Pancreas (tissue), 10 donors: Measurements from ENCODE around the gene TXN. TPM values are rescaled to one million over a fixed set of nuclear protein-coding genes. Genes with fewer than 3 reads are reported as not detected.
A peak's percentile ranks its signal among the peaks of the same experiment; 100 is the strongest.

Experiments used
- ATAC-seq, 4 donors: fragments of 200-7000 bp; cut with Tn5 transposase; one replicate each; pipeline versions ENCODE4 v1.8.0 to v1.9.1; 2020; ENCODE audit warnings: mild to moderate bottlenecking in 4 of 4, moderate library complexity in 4 of 4
- DNase-seq, 6 donors: peaks; one replicate each; pipeline ENCODE4 v3.0.0-alpha.2; 2020
- FAIRE-seq: peaks from 2 replicates; lab custom pipeline; 2012; peaks lifted over from hg19 to GRCh38; lab: Jason Lieb, UNC
- H3K27ac ChIP-seq, 4 donors: fragments of 200-600 bp; sonication (generic); 1 replicate in 3 of 4; 2 replicates in 1 of 4; pipeline versions ENCODE4 v1.5.0 to v1.8.0; 2020
- H3K27me3 ChIP-seq, 4 donors: fragments of 200-600 bp; one replicate each; pipeline ENCODE4 v1.8.0; 2021
- H3K36me3 ChIP-seq, 3 donors: fragments of 200-600 bp; sonication (generic) in 1 of 3; one replicate each; pipeline versions ENCODE4 v1.5.0 to v1.8.0; 2020 to 2021
- H3K4me1 ChIP-seq, 3 donors: fragments of 200-600 bp; one replicate each; pipeline ENCODE4 v1.8.0; 2021
- H3K4me3 ChIP-seq, 4 donors: fragments of 200-600 bp; sonication (generic) in 2 of 4; one replicate each; pipeline versions ENCODE4 v1.5.0 to v1.8.0; 2020 to 2021
- H3K9me3 ChIP-seq, 4 donors: fragments of 200-600 bp; one replicate each; pipeline ENCODE4 v1.8.0; 2021
- CTCF ChIP-seq, 4 donors: fragments of 200-600 bp; sonication (generic) in 3 of 4; IDR thresholded peaks; one replicate each; pipeline versions ENCODE4 v1.5.0 to v1.8.0; 2021; ENCODE audit warnings: antibody characterized with exemption in 4 of 4
- WGBS, 2 donors: extraction: QIAGEN DNeasy Blood & Tissue Kit; methylation state at CpG; one replicate each; pipeline ENCODE4 v1.1.7; 2013; 5-methylcytosine and 5-hydroxymethylcytosine counted together
- intact Hi-C, 3 donors: fragments of 100-400 bp; cut with DNase I; formaldehyde crosslinking; loops; one replicate each; pipeline versions ENCODE4 v1.11.1 to v1.14.2; 2022
- polyA plus RNA-seq, 2 donors: library from polyadenylated mRNA; stranded (reverse); fragments of 200-250 nt; gene quantifications; one replicate each; pipeline ENCODE4 v1.2.3, GENCODE V29; 2013
- total RNA-seq, 6 donors: library from RNA; stranded (reverse); fragmentation: NEBNext Ultra II Directional in 4 of 6; extraction: Animal tissue kit (Norgen Biotek cat#: 25700) in 4 of 6; gene quantifications; one replicate each; pipeline versions ENCODE4 v1.2.1 to v1.2.4, GENCODE V29; 2021 to 2023
- donor health status: healthy with polysubstance abuse.
- donor health status: DM: no; HTN: no; CAD: no; lungs with moderate emphysema.
- donor health status: DM: no; HTN: no; CAD: no.
- donor health status: control.
- donor health status: control.
- donor health status: Bipolar disorder and iron deficiency.
- donor health status: DM: yes; HTN: yes; CAD: no.
- donor health status: DM: no; HTN: no; CAD: no.
- donor health status: DM: no; HTN: no; CAD: no.
- donor health status: DM: yes; HTN: yes; CAD: no.

The TXN gene
- total and polyA plus RNA-seq, 8 donors = 44.3 to 99.5 (median 82.8) TPM

GRCh38 chr9:110284211-110284844, 28.0 kb upstream of the TXN start:
- peaks cover 0 to 5% (median 0%) of the 10 kb centered on the region in 3 donors for H3K4me1 ChIP-seq
- H3K9me3 ChIP-seq = no peaks in the 10 kb centered on the region
- H3K27me3 ChIP-seq = no peaks in the 10 kb centered on the region
- H3K27ac ChIP-seq = peak overlapping the region in 1 of 4 donors; percentile 12
- WGBS, 2 donors = 47 to 49% methylated on average over 6 of the region's 6 CpGs
- no peak for DNase-seq
- no peaks in the 10 kb centered on the region for H3K36me3 ChIP-seq
- TF ChIP-seq CTCF (IDR thresholded peaks at IDR 0.05) = no peak
- intact Hi-C loops = no loop called here
- H3K4me3 ChIP-seq = no peak overlapping the region
- ATAC-seq = peak in 3 of 4 donors; percentile 22 to 29 (median 22)
- FAIRE-seq = no peak

GRCh38 chr9:110283751-110284150, 27.4 kb upstream of the TXN start:
- no peak for TF ChIP-seq CTCF (IDR thresholded peaks at IDR 0.05)
- 21 to 29% methylated on average over 1 of the region's 1 CpG for WGBS, 2 donors
- FAIRE-seq = no peak
- no peak overlapping the region for H3K4me3 ChIP-seq
- peak overlapping the region in 2 of 4 donors; percentile 33 to 44 for H3K27ac ChIP-seq
- H3K27me3 ChIP-seq = no peaks in the 10 kb centered on the region
- no peak for DNase-seq
- no peaks in the 10 kb centered on the region for H3K36me3 ChIP-seq
- peak; percentile 64 to 79 (median 73) for ATAC-seq
- H3K9me3 ChIP-seq = no peaks in the 10 kb centered on the region
- H3K4me1 ChIP-seq = peaks cover 0 to 5% (median 0%) of the 10 kb centered on the region in 3 donors
- intact Hi-C loops = no loop called here

GRCh38 chr9:110282739-110283081, 26.4 kb upstream of the TXN start:
- intact Hi-C loops = no loop called here
- FAIRE-seq (no peak), DNase-seq (no peak), ATAC-seq (no peak)
- Histone ChIP-seq H3K4me3 (no peak overlapping the region), H3K4me1 (peaks cover 0 to 5% (median 0%) of the 10 kb centered on the region in 3 donors), H3K27ac (no peak overlapping the region), H3K27me3 (no peaks in the 10 kb centered on the region), H3K9me3 (no peaks in the 10 kb centered on the region), H3K36me3 (no peaks in the 10 kb centered on the region)
- TF ChIP-seq CTCF (IDR thresholded peaks at IDR 0.05) = no peak
- WGBS, 2 donors = 75 to 79% methylated on average over 6 of the region's 6 CpGs

- no peaks in the 10 kb centered on the region for H3K9me3 ChIP-seq
- H3K4me1 ChIP-seq = peaks cover 0 to 5% (median 0%) of the 10 kb centered on the region in 3 donors
- ATAC-seq (no peak), DNase-seq (no peak), FAIRE-seq (no peak)
- H3K27me3 ChIP-seq = no peaks in the 10 kb centered on the region
- H3K36me3 ChIP-seq = no peaks in the 10 kb centered on the region
- intact Hi-C loops = no loop called here
- 49 to 66% methylated on average over 4 of the region's 4 CpGs for WGBS, 2 donors
- H3K4me3 ChIP-seq = no peak overlapping the region
- no peak for TF ChIP-seq CTCF (IDR thresholded peaks at IDR 0.05)
- H3K27ac ChIP-seq = no peak overlapping the region
Measured at GRCh38 chr9:110282018-110282738, 25.9 kb upstream of the TXN start.
